C4-2B (cell line): ENCODE results near the gene ZDHHC14.

ENCODE experiments used
- H3K27ac ChIP-seq: fragments of 450-650 bp; 2 replicates; pipeline ENCODE4 v1.5.1; 2017
- ZFX ChIP-seq: fragments of 450-650 bp; IDR thresholded peaks from 2 replicates; pipeline ENCODE4 v1.6.1; 2017
- TF ChIP-seq, protein P1 (sequence below): fragments of 450-650 bp; conservative IDR thresholded peaks from 2 replicates; pipeline ENCODE4 v1.5.1; 2017; ENCODE audit warnings: mild to moderate bottlenecking

Gene ZDHHC14

DNA sequence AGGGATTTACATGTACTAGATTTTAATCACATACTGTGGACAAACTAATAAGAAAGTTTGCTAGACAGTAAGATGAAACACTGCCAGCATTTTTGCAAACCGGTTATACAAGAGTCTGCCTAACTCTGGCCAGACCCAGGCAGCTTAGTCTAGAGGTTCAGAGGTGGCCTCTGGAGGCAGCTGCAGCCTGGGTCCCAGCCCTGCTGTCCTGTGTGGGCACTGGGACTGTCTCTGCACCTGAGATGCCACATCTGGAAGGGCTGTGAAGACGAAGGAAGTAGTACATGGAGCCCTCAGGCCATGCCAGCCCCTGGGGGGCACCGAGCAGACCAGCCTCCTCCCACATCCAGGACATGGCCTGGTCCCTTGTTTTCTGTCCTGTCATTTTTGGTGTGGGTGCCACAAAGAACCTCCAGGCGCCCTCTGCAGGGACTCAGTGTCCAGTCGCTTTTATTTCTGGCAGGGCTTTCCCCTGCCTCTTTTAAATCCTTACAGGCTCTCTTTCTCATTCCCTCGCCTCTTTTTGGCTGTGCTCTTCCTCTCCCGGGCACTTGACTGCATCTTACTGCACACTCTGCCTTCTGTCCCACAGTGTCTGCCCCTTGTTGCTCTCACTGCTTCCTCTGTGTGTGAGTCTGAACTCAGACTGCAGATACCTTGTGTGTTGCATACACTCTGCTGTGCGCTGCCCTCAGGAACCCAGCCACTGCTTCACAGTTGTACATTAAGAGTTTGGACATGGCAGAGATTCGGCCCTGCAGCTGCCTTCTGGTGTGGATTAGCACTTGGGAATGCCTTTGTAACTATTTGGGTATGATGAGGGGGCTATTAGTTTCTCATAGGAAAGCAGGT is 216.7 kb downstream of the ZDHHC14 start:
- peak overlapping the region; percentile 73 for H3K27ac ChIP-seq
- TF ChIP-seq, protein P1, sequence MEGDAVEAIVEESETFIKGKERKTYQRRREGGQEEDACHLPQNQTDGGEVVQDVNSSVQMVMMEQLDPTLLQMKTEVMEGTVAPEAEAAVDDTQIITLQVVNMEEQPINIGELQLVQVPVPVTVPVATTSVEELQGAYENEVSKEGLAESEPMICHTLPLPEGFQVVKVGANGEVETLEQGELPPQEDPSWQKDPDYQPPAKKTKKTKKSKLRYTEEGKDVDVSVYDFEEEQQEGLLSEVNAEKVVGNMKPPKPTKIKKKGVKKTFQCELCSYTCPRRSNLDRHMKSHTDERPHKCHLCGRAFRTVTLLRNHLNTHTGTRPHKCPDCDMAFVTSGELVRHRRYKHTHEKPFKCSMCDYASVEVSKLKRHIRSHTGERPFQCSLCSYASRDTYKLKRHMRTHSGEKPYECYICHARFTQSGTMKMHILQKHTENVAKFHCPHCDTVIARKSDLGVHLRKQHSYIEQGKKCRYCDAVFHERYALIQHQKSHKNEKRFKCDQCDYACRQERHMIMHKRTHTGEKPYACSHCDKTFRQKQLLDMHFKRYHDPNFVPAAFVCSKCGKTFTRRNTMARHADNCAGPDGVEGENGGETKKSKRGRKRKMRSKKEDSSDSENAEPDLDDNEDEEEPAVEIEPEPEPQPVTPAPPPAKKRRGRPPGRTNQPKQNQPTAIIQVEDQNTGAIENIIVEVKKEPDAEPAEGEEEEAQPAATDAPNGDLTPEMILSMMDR, result peak; percentile 81
- TF ChIP-seq ZFX, result no peak

DNA sequence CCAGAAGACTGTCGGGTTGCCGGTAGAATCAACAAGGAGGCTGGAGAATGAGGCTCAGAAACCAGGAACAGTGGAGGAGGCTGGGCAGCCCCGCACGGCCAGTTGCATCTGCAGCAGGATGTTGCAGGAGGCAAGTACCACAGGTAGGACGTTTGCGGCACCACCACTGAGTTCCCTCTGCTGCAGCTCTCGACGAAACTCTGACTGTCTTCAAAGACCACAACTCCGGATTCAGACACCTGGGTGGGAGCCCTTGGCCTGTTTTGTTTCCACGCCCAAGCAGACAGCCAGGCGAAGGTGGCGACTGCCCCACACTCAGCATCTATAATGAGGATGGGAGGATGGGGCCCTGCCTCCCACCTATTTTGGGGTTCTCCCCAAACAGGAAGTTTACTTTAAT is 218.2 kb downstream of the ZDHHC14 start:
- TF ChIP-seq, protein P1, result no peak
- TF ChIP-seq ZFX, result no peak
- no peak overlapping the region for H3K27ac ChIP-seq

DNA sequence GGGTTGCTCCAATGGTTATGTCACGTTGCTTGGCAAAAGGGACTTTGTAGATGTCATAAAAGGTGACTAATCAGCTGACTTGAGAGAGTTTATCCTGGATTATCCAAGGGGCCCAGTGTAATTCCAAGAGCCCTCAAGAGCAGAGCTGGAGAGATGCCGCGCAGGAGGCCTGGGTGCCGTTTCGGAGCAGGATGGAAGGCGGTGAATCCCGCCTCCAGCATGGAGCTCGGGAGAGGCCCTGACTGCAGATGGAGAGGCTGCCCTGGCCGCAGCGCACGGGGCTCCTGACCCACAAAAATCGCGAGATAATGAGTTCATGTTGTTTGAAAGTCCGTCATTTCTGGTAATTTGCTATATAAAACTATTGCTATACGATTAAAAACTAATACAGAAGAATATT is 219.8 kb downstream of the ZDHHC14 start:
- H3K27ac ChIP-seq, result no peak overlapping the region
- TF ChIP-seq ZFX, result no peak
- TF ChIP-seq, protein P1, result no peak

DNA sequence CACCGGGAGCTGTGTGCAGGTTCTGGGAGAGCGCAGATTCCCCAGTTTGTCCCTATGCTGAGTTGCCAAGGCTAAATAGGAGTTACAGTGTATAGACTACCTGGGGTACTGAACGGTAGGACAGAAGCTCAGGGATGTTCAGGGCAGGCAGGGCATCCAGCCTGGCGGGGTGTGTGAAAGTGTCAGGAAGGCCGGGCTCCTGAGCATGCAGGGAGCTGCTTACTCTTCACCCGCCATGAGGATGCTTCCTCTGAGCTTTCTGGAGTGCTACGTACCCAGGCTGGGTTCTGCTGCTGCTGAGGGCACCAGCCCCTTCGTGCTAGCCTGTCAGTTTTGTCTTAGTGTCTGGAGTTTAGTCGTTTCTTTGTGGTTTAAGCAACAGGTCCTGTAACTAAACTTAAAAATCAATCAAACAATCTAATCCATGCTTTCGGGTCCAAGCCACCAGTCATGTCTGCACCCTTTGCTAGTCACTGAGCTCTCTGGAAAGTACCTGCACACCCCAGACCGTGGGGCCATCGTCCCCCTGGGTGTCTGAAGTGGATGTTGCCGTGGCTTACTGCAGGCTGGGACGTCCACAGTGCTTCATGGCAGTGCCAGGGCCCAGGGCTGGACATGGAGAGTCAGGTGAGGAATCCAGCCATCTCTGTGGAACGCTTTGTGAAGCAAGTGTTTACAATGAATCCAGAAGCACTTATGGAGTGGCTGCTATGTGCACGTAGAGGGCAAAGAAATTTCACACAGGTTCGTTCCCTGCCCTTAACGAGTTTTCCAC is 221.7 kb downstream of the ZDHHC14 start:
- no peak overlapping the region for H3K27ac ChIP-seq
- TF ChIP-seq, protein P1, result no peak
- no peak for TF ChIP-seq ZFX

- no peak overlapping the region for H3K27ac ChIP-seq
- no peak for TF ChIP-seq ZFX
- TF ChIP-seq, protein P1, result no peak
Measured at GRCh38 chr6:157603314-157603940, 222.4 kb downstream of the ZDHHC14 start.

GRCh38 chr6:157603971-157604370 is 223.0 kb downstream of the ZDHHC14 start:
- TF ChIP-seq, protein P1, result no peak
- TF ChIP-seq ZFX, result no peak

More at GRCh38 chr6:157603971-157604370, 223.0 kb downstream of the ZDHHC14 start:
- no peak overlapping the region for H3K27ac ChIP-seq
